MM.1S (cell line): ENCODE results near the gene NID2.

Experiments used
- DNase-seq: peaks from one replicate; pipeline ENCODE4 v3.0.0-alpha.2; 2015
- H2AFZ ChIP-seq: fragments of 300-600 bp; sonication (generic); 2 replicates; pipeline ENCODE4 v1.6.0; 2016; ENCODE audit warnings: antibody characterized with exemption, low read length
- H3F3A ChIP-seq: fragments of 300-600 bp; sonication (generic); 2 replicates; pipeline ENCODE4 v1.6.1; 2016; ENCODE audit warnings: mild to moderate bottlenecking, antibody characterized with exemption, low read length, moderate library complexity, mixed read lengths; ENCODE audit not compliant: insufficient read depth
- H3K27ac ChIP-seq: fragments of 300-600 bp; sonication (generic); 2 replicates; pipeline ENCODE4 v1.5.1; 2016; ENCODE audit warnings: mild to moderate bottlenecking, low read length
- H3K27me3 ChIP-seq: fragments of 300-600 bp; sonication (generic); replicated peaks from 2 replicates; pipeline ENCODE4 v1.6.0; 2016; ENCODE audit warnings: low read length; ENCODE audit not compliant: insufficient read depth
- H3K36me3 ChIP-seq: fragments of 300-600 bp; sonication (generic); replicated peaks from 2 replicates; pipeline ENCODE4 v1.6.1; 2016; ENCODE audit warnings: mild to moderate bottlenecking, low read length, mixed read lengths; ENCODE audit not compliant: insufficient read depth
- H3K4me1 ChIP-seq: fragments of 300-600 bp; sonication (generic); 2 replicates; pipeline ENCODE4 v1.6.1; 2016; ENCODE audit warnings: low read length, mixed read lengths
- H3K4me2 ChIP-seq: fragments of 300-600 bp; sonication (generic); 2 replicates; pipeline ENCODE4 v1.6.0; 2016; ENCODE audit warnings: low read depth, low read length
- H3K4me3 ChIP-seq: fragments of 300-600 bp; sonication (generic); 2 replicates; pipeline ENCODE4 v1.5.1; 2016; ENCODE audit warnings: low read length, mixed read lengths
- H3K79me2 ChIP-seq: fragments of 300-600 bp; sonication (generic); 2 replicates; pipeline ENCODE4 v1.6.1; 2016; ENCODE audit warnings: mixed run types, low read length, mixed read lengths
- H3K9ac ChIP-seq: fragments of 300-600 bp; sonication (generic); 2 replicates; pipeline ENCODE4 v1.6.1; 2016; ENCODE audit warnings: low read length, mixed read lengths
- H3K9me2 ChIP-seq: fragments of 300-600 bp; sonication (generic); replicated peaks from 2 replicates; pipeline ENCODE4 v1.6.1; 2016; ENCODE audit warnings: mild to moderate bottlenecking, low read length, mixed read lengths; ENCODE audit not compliant: insufficient read depth
- H3K9me3 ChIP-seq: fragments of 300-600 bp; sonication (generic); replicated peaks from 2 replicates; pipeline ENCODE4 v1.6.1; 2016; ENCODE audit warnings: mild to moderate bottlenecking, low read length, mixed read lengths; ENCODE audit not compliant: insufficient read depth
- H4K20me1 ChIP-seq: fragments of 300-600 bp; sonication (generic); 2 replicates; pipeline ENCODE4 v1.6.1; 2016; ENCODE audit warnings: mild to moderate bottlenecking, low read length, moderate library complexity, mixed read lengths; ENCODE audit not compliant: insufficient read depth
- CTCF ChIP-seq: fragments of 300-600 bp; sonication (generic); IDR thresholded peaks from 2 replicates; pipeline ENCODE4 v1.5.1; 2016; ENCODE audit warnings: antibody characterized with exemption, low read length, mixed read lengths
- EZH2 ChIP-seq: fragments of 300-600 bp; sonication (generic); optimal IDR thresholded peaks from 2 replicates; pipeline ENCODE3; 2017; ENCODE audit warnings: low read depth, mild to moderate bottlenecking, antibody characterized with exemption, low read length, mixed read lengths
- EZH2phosphoT487 ChIP-seq: fragments of 300-600 bp; sonication (generic); IDR thresholded peaks from 2 replicates; pipeline ENCODE4 v1.6.1; 2018; ENCODE audit warnings: antibody characterized with exemption, low read length

NID2 gene

GRCh38 chr14:51972566-51972965 is 96.3 kb downstream of the NID2 start:
- no peak overlapping the region for H3K4me3 ChIP-seq
- no peak overlapping the region for H3K4me2 ChIP-seq
- DNase-seq = no peak
- no peaks in the 10 kb centered on the region for H3K4me1 ChIP-seq
- no peak overlapping the region for H2AFZ ChIP-seq
- H3K27ac ChIP-seq = no peak overlapping the region
- H3K9me2 ChIP-seq = no peaks in the 10 kb centered on the region
- TF ChIP-seq EZH2 (no peak), CTCF (no peak), EZH2phosphoT487 (no peak)
- H3K36me3 ChIP-seq = no peaks in the 10 kb centered on the region
- no peaks in the 10 kb centered on the region for H4K20me1 ChIP-seq
- H3K9ac ChIP-seq = no peak overlapping the region
- H3K79me2 ChIP-seq = no peaks in the 10 kb centered on the region
- no peaks in the 10 kb centered on the region for H3K9me3 ChIP-seq
- H3F3A ChIP-seq = no peaks in the 10 kb centered on the region
- no peaks in the 10 kb centered on the region for H3K27me3 ChIP-seq

- Histone ChIP-seq H3K27ac (no peak overlapping the region), H3K9me3 (no peaks in the 10 kb centered on the region), H3K4me2 (no peak overlapping the region), H3K9ac (no peak overlapping the region), H3K4me3 (no peak overlapping the region), H3K79me2 (no peaks in the 10 kb centered on the region), H3F3A (no peaks in the 10 kb centered on the region), H3K27me3 (no peaks in the 10 kb centered on the region), H3K9me2 (no peaks in the 10 kb centered on the region), H4K20me1 (no peaks in the 10 kb centered on the region), H3K36me3 (no peaks in the 10 kb centered on the region), H2AFZ (no peak overlapping the region), H3K4me1 (no peaks in the 10 kb centered on the region)
- DNase-seq = no peak
- no peak for TF ChIP-seq CTCF
- TF ChIP-seq EZH2 = no peak
- TF ChIP-seq EZH2phosphoT487 = no peak
Observed at GRCh38 chr14:51969852-51970540, 98.9 kb downstream of the NID2 start.

- Histone ChIP-seq H3K4me2 (no peak overlapping the region), H3K36me3 (no peaks in the 10 kb centered on the region), H3K4me1 (no peaks in the 10 kb centered on the region), H3K9ac (no peak overlapping the region), H3K27ac (no peak overlapping the region), H3K79me2 (no peaks in the 10 kb centered on the region), H3K4me3 (no peak overlapping the region), H4K20me1 (no peaks in the 10 kb centered on the region), H2AFZ (no peak overlapping the region), H3K27me3 (no peaks in the 10 kb centered on the region), H3K9me3 (no peaks in the 10 kb centered on the region), H3F3A (no peaks in the 10 kb centered on the region), H3K9me2 (no peaks in the 10 kb centered on the region)
- DNase-seq = no peak
- TF ChIP-seq CTCF (no peak), EZH2 (no peak), EZH2phosphoT487 (no peak)
Observed at GRCh38 chr14:51967521-51967920, 101.3 kb downstream of the NID2 start.
